Epithelial cell of proximal tubule (primary cell): ENCODE data around the gene TUT4. TPM values are rescaled to one million over a fixed set of nuclear protein-coding genes. Genes with fewer than 3 reads are reported as not detected.

ENCODE experiments used
- DNase-seq: peaks from one replicate; pipeline ENCODE4 v3.0.0-alpha.2; 2011; ENCODE audit warnings: low read depth
- H3K4me3 ChIP-seq: 2 replicates; pipeline ENCODE4 v1.5.1; 2011; ENCODE audit warnings: low read depth, mild to moderate bottlenecking, low read length
- total RNA-seq: library from RNA; depleted of rRNA; stranded (reverse); fragments of >200 nt; gene quantifications from 2 replicates; pipeline ENCODE4 v1.2.3, GENCODE V29; 2015
- TF ChIP-seq, protein P1 (sequence below): conservative IDR thresholded peaks from 2 replicates; pipeline ENCODE4 v1.5.1; 2012; ENCODE audit warnings: low read depth, mild to moderate bottlenecking, low read length

TUT4 gene
- total RNA-seq, 1 donor from 2014 or later, result 18.7 TPM

DNA sequence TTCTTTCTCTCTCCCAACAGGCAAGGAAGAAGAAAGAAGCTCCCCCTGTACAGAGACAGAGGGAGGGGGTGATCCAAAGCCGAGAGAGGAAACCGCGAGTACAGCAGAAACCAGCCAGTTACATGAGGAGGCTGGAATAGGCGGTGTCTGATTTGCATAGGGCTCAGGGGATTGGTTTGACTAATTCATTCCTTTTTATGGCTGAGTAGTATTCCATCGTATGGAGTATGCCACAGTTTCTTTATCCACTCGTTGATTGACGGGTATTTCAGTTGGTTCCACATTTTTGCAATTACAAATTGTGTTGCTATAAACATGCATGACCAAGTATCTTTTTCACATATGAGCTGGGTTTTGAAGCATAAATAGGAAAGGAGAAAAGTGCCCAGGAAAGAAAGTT, 45.8 kb upstream of the TUT4 start:
- TF ChIP-seq, protein P1, sequence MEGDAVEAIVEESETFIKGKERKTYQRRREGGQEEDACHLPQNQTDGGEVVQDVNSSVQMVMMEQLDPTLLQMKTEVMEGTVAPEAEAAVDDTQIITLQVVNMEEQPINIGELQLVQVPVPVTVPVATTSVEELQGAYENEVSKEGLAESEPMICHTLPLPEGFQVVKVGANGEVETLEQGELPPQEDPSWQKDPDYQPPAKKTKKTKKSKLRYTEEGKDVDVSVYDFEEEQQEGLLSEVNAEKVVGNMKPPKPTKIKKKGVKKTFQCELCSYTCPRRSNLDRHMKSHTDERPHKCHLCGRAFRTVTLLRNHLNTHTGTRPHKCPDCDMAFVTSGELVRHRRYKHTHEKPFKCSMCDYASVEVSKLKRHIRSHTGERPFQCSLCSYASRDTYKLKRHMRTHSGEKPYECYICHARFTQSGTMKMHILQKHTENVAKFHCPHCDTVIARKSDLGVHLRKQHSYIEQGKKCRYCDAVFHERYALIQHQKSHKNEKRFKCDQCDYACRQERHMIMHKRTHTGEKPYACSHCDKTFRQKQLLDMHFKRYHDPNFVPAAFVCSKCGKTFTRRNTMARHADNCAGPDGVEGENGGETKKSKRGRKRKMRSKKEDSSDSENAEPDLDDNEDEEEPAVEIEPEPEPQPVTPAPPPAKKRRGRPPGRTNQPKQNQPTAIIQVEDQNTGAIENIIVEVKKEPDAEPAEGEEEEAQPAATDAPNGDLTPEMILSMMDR, result no peak
- no peak for DNase-seq
- no peak overlapping the region for H3K4me3 ChIP-seq

DNA sequence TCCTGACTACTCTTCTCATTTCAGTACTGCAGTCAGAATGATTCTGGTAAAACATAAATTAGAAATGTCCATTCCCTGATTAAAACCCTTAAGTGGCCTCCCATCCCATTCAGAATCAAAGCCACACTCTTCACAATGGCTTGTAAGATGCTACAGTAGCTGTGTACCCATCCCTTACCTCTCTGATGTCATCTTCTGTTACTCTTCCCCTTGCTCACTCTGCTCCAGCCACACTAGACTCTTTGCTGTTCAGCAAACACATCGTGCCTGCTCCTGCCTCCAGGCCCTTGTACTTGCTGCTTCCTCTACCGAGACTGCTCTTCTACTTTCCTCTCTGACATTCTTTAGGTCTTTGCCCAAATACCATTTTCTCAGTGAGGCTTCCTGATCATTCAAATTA, 45.0 kb upstream of the TUT4 start:
- TF ChIP-seq, protein P1, result no peak
- H3K4me3 ChIP-seq, result no peak overlapping the region
- no peak for DNase-seq

DNA sequence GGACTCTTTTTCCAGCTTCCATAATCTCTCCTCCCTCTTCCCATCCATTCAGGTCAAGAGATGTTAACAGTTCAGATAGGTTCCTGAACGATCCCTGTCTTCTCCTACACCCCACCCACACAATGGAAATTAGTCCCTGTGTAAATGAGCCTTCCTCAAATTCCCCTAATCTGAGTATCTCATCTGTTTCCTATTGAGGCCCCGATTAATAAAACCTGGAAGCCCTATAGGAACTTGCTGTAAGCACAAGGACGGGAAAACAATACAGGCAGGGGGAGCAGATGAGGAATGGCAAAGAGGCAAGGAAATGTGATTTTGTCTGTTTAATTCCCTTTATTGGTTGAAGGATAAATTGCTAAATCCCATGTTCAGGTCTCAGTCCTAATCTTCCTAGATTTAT, 42.2 kb upstream of the TUT4 start:
- no peak for DNase-seq
- TF ChIP-seq, protein P1, result no peak
- no peak overlapping the region for H3K4me3 ChIP-seq

DNA sequence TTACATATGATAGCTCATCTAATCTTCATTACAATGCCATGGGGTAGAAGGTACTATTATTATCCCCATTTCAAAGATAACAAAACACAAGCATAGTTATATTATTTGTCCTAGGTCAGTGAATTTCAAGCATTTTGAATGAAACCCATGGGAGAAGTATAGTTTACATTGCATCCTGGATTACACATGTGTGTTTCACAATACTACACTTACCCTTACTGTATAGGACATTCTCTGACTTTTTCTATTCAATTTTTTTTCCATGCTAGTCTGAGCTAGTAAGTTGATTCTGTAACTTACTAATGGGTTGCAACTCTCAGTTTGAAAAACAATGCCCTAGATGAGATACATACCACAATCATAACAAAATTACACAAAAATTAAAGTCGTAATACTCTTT, 40.6 kb upstream of the TUT4 start:
- no peak overlapping the region for H3K4me3 ChIP-seq
- no peak for DNase-seq
- TF ChIP-seq, protein P1, result no peak

DNA sequence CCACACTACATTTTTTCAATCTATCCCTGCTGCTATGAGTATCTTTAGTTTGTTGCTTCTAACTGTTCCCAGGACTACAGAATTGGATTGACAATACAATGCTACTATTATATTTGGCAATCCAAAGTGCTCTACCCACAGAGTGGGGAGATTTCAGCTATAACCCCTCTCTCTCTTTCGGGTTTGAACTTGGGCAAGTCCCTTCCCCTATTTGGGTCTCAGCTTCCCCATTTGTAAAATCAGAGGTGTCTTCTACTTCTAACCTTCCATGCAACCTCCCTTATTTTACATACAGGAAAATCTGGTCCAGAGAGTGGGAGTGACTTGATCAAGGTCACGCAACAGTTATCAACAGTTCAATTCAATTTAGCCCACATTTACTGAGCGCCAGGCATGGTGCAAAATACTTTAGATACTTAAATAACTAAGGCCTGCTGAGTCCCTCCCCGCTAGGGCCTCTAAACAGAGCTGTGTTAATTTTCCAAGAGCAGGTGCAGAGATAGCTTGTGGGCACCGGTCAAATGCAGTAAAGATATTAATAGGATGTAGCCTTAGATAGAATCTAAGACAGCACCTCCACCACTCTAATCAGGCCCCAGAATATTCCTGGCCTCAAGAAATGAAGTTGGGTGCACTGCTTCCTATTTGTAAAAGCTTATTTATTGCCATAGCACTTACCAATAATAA, 39.9 kb upstream of the TUT4 start:
- H3K4me3 ChIP-seq, result no peak overlapping the region
- TF ChIP-seq, protein P1, result no peak

DNA sequence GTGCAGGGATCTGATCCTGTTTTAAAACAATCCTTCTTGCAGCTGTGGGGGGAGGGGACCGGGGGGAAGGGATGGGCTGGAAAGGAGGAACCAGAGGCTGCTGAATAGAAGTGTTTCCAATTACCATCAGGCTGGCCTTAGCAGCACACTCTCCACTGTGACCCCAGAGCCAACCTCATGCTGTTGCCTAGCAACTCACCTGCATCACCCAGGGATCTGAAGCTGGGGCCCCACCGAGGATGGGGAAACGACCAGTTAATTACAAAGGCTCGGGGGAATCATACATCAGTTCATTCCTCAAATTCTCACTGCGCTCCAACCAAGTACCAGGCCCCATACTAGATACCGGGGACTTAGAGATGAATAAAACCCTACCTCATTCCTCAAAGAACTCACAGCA, 37.4 kb upstream of the TUT4 start:
- no peak overlapping the region for H3K4me3 ChIP-seq
- DNase-seq, result no peak
- TF ChIP-seq, protein P1, result no peak

More for the DNA sequence above, 39.9 kb upstream of the TUT4 start:
- no peak for DNase-seq

DNA sequence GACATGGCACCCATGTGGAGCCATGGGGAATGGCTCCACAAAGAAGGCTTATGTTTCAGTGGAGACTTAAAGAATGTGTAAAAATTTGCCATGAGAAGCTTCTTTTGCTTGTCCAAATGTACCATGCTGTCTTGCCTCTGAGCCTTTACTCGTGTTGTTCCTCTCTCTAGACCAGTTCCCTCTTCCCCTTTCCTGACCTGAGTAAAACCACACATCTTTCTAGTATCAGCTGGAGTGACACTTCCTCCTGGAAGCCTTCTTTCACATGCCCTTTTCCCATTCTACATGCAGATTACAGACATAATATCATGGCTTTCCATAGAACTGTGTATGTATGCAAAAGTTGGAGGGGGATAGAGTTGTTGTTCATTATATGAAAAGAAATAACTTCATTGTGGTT, 35.6 kb upstream of the TUT4 start:
- TF ChIP-seq, protein P1, result no peak
- DNase-seq, result no peak
- no peak overlapping the region for H3K4me3 ChIP-seq
